SU-DHL-6 (cell line): ENCODE measurements around the gene COL6A2.

Source experiments
- CTCF ChIP-seq: fragments of 200-600 bp; sonication (generic); IDR thresholded peaks from one replicate; pipeline ENCODE4 v1.5.1; 2017; ENCODE audit warnings: antibody characterized with exemption, mild to moderate bottlenecking, low read length, moderate library complexity; ENCODE audit not compliant: insufficient read depth, poor library complexity, severe bottlenecking
- EZH2phosphoT487 ChIP-seq: fragments of 200-600 bp; sonication (generic), shearing (Covaris generic); conservative IDR thresholded peaks from 2 replicates; pipeline ENCODE4 v1.6.1; 2018; ENCODE audit warnings: mild to moderate bottlenecking, antibody characterized with exemption, low read length, moderate library complexity, mixed read lengths

GRCh38 chr21:46156378-46156645 lies 58.4 kb downstream of the COL6A2 start:
- TF ChIP-seq CTCF (no peak), EZH2phosphoT487 (no peak)
